ENCODE results near the gene FUZ.

Gene FUZ

DNA sequence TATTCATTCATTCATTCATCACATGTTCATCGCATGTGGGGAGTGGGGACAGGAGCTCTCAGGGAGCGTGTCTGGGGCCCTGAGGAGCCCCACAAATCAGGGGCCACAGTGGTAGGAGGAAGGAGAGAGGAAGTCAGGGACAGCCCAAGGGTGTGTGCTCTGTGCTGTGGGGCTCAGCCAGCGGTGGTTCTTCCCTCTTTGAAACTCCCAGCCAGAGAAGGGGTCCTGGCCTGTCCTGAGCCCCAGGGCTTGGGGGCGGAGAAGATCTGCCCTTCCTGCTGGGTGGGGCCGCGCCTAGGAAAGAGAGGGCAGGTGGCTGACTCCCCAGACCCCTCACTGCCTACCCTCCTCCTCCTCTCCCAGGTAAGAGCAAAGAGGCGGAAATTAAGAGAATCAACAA lies 31.7 kb downstream of the FUZ start:
- no peak for DNase-seq (ENCODE audit: low spot score)

DNA sequence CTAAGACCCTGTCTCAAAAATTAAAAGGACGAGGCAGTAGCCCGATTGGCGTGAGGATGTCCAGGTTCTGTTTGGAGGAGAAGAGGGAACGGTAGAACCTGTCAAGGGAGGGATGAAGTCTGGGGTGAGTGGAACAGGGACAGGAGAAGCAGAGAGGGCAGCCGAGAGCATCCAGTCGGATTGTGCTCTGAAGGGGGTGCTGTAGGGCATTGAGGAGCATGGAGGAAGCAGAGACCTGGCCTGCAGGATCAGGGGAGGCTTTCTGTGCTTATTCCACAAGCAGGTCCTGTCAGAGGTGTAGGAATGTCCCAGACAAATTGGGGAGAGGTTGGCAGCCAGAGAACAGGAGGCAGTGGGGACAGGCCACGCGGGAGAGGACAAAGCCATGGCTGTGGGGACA lies 32.2 kb downstream of the FUZ start:
- DNase-seq (ENCODE audit: low spot score): no peak

DNA sequence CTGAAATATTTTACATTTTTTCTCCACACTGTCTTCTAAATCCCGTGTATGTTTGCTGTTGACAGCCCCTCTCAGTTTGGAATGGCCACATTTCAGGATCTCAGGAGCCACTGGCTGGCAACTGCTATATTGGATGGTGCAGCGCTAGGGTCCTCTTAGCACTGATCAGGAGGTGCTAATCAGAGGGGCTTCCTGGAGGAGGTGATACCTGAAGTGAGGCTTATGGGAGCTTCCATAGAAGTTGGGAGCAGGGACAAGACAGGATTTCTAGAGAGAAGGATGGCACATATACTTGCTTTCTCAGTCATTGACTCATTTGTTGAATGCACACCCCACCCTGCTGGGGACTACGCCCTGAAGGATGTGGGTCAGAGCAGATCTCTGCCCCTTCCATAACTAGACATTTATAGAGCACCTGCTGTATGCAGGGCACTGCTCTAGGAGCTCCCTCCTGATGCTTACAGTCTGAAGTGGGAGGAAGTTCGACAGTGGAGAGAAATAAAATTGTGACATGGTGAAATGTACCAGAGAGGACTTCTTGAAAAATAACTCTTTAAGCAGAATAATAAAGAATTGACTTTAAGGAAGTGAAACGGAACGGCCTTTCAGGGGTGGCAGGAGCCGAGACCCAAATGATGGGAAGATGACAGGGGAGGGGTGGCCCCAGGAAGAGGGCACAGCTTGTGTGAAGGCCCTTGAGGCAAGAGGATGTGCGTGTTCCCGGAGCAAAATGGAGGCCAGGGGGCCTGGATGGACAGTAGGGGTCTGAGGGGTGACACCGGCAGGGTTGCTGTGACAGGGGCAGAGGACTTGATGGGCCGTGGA lies 33.1 kb downstream of the FUZ start:
- DNase-seq (ENCODE audit: low spot score): no peak

DNA sequence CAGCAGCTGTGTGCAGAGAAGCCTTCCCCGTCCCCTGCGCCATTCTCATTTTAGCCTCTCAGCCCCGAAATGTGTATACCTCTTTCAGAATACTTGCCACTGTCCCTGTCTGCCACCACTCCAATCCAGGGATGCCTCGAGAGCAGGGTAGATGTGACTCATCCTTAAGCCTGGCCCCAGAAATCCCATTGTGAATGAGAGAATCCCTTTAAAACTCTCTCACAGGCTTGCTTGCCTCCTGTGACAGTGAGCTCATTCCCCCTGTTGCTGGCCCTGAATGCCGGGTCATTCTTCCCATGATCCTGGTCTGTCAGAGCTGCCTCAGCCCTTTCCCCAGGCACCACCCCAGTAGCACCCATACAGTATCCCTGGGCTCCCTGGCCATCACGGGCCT lies 36.7 kb downstream of the FUZ start:
- DNase-seq (ENCODE audit: low spot score): no peak

DNA sequence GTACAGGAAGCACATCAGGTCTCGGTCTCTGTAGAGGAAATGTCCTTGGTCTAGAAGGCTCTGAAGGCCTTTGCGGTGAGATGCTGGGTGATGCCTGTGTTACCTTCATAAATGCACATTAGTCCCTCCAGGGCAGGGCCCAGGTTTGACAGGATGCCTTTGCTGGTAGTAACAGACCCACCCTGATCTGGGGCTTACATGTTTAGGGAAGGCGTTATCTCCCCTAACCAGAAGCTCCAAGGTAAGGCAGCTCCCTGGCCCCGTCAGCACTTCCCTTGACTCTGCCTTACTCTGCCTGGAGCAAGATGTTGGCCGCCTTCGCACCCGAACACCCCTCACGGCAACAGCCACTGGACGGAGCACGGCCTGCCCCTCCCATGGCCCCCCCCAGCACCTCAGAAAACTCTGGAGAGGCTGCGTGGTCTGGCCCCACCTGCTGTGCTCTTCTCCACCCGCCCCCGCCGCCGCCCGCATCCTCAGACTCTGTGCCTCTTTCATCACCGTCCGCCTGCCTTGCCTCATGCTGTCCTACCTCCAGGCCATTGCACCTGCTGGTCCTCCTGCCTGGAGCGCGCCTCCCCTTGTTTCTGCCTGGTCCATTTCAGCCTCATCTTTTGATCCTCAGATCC lies 37.2 kb downstream of the FUZ start:
- DNase-seq (ENCODE audit: low spot score): no peak

DNA sequence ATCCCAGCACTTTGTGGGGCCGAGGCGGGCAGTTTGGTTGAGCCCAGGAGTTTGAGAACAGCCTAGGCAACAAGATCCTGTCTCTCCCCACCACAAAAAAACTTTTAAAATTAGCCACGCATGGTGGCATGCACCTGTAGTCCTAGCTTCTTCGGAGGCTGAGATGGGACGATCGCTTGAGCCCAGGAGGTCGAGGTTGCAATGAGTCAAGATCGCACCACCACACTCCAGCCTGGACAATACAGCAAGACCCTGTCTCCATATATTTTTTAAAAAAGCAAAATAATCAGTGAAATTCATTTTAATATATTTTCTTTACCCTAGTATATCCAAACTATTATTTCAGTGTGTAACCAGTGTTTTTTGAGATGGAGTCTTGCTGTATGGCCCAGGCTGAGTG lies 38.1 kb downstream of the FUZ start:
- no peak for DNase-seq (ENCODE audit: low spot score)

DNA sequence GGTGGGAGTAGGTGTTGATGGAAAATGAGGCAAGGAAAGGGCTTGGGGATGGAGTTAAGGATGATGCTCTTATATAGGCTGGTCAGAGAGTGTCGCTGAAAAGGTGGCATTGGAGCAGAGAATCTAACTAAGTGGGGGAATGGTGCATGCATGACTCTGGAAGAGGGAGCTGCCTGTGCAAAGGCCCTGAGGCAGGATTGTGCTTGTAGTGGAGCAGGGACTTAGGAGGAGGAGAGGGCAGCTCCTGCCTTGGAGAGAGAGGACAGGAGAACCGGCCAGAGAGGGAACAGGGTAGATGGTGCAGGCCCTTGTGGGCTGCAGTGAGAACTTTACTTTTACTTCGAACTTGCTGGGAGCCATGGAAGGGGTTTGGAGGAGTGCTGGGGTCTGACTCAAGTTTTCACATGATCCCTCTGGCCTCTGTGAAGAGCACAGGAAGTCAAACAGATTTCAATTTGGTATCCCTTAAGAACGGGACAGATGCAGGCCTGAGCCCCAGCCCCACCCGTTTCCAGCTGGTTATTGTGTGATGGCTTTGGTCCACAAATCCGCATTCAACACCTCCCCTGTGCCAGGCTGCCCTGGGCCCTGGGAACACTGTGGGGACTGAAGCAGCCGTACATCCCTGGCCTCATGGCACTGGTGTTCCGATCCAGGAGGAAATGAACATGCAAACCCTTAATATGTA lies 39.3 kb downstream of the FUZ start:
- no peak for DNase-seq (ENCODE audit: low spot score)

DNA sequence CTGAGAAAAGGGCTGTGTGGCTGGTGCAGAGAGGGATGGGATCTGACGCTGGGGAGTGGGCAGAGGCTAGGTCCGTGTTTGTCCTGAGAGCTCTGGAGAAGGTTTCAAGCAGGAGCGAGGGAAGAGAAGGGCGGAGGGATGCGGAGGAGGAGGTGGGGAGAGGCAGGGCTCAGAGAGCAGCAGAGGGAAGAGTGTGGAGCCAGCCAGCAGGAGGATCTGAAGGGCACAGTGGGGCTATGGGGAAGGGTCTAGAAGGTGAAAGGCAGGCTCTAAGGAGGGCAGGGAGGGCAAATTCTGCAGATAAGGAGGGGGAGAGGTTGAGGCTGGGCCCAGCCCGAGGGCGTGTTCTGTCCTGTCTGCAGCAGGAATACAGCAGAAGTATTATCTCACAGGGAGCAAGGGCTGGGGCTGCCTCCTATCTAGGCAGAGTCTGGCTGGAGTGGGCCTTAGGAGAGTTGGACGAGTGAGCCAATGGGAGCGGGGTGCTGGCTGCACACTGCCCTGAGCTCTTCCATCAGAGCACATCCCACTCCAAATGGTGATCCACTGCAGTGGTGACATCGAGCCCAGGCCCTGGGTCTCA lies 40.2 kb downstream of the FUZ start:
- no peak for DNase-seq (ENCODE audit: low spot score)

DNA sequence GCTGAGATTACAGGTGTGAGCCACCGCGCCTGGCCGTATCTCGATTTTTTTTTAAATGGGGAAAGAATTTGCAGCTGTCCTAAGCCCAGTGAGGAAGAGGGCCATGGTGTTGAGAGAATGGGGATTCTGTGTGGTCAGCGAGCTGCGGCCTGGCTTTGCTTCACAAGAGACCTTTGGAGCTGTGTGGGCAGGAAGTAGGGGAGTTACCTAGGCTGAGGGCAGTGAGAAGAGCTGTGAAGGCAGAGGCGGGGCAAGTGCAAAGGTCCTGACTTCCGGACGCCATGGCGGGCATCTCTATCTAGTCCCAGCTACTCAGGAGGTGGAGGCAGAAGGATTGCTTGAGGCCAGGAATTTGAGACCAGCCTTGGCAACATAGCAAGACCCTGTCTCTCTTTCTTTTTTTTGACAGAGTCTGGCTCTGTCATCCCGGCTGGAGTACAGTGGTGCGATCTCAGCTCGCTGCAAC lies 41.4 kb downstream of the FUZ start:
- no peak for DNase-seq (ENCODE audit: low spot score)

DNA sequence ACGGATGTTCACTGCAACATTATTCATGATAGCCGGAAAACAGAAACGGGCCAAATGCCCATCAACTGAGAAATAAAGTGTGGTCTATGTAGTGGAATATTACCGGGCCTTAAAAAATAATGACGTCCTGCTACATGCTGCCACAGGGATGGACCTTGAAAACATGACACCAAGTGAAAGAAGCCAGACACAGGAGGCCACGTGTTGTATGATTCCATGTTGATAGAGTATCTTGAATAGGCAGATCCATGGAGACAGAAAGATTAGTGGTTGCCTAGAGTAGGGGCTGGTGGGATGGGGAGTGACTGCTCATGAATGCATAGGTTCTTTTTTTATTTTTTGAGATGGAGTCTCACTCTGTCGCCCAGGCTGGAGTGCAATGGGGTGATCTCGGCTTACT lies 42.6 kb downstream of the FUZ start:
- no peak for DNase-seq (ENCODE audit: low spot score)

DNA sequence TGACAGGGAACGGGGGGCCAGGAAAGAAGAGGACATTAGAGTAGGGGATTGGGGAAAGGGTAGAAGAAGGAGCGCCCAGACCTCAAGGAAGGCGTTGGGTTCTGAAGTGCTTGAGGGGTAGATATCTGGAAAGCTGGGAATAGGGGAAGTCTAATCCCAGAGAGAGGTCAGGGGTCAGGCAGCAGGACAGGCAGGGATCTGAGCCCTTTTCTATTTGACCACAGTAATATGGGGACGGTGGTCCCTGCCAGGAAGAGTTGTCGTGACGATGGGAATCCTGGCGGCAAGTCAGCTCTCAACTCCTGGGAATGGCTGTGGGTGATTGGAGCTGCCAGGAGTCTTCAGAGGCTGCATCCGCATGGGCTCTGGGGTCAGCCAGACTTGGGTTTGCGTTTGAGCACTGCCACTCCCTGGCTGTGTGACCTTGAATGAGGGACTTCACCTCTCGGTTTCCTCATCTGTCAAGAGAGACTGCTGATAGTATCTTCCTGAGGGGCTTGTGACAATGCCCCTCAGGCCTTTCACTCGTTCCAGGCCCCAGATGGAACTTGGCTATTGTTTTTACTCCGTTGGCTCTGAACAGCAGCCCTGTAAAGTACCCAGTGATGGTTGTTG lies 45.0 kb downstream of the FUZ start:
- no peak for DNase-seq (ENCODE audit: low spot score)

DNA sequence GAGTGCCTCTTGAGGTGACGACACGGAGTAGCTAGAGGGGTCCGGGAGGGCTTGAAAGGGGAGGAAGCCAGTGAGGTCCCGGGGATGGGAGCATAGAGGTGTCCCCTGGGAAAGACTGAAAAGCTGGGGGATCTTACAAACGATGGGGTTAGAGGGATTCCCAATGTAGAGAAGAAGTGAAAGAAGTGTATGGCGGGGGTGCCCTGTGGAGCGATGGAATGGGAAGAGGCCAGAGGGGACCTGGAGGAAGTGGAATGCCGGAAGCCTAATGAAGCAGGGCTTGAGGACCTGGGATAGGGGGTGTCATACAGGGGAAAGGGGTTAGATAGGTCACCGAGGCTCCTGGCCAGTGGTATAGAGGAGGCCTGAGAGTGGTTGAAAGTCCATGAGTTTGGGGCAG lies 45.7 kb downstream of the FUZ start:
- no peak for DNase-seq (ENCODE audit: low spot score)

DNA sequence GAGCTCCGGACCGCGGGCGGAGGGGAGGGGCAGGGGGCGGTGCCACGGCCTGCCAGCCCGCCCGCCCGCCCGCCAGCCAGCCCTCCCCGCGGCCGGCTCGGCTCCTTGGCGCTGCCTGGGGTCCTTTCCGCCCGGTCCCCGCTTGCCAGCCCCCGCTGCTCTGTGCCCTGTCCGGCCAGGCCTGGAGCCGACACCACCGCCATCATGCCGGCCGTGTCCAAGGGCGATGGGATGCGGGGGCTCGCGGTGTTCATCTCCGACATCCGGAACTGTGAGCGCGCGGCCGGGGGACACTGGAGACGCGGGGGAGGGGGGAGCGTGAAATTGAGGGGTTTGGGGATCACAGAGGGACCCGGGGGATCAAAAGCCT lies 46.2 kb downstream of the FUZ start, which contains the start of gene AP2A1:
AP2A1 (plus strand) TSS at position 72 of the 370 bp plus-strand sequence; CDS start at position 205, 133 bp downstream.
- no peak for DNase-seq (ENCODE audit: low spot score)

DNA sequence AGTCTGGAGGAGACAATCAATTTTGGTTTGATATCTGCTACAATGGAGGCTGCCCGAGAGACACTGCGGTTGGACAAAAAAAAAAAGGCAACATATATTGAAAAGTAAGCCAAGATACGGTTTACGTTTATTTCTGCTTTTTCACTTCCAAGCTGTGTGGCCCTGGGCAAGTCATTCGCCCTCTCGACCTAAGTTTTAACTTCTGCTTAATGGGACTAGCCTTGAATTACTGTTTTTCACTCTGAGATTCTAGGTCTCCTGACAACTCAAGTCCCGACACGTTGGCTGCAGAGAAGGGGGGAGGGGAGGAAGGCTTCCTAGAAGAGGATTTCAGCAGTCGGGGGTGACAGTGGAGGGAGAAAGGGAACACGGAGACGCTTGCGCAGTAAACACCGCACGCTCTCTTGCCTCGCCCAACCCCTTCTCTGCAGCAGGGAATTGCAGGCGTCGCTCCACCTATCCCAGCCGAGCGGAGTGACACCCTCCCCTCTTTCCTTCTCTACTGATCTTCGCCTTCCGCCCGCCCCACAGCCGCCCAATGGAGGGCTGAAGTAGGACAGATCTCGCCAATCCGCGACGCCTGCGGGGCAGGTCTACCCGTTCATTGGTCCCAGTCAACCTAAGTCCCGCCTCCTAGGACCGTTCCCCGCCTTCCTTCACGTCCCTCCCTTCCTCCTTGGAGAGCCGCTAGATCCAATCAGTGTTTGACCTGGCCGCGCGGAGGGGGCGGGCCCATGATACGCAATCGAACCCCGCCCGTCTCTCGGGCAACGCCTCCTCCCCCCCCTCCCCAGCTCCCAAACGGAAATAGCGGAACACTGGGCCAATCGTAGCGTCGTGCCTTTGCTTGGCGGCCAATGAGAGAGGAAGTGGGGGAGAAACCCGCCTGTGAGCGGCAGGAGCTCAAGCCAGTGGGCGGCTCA lies 46.8 kb downstream of the FUZ start:
- DNase-seq (ENCODE audit: low spot score): peak; percentile 100

DNA sequence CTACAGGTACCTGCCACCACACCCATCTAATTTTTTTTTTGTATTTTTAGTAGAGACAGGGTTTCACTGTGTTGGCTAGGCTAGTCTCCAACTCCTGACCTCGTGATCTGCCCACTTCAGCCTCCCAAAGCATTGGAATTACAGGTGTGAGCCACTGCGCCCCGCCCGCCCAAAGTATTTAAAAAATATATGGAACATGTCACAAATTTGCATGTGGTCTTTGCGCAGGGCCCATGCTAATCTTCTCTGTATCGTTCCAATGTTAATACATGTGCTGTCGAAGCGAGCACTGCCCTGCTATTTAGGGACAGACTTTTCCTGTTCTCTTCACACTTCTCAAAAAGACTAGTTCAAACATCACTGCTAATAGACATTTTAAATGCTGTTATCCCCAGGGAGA lies 48.8 kb downstream of the FUZ start:
- DNase-seq (ENCODE audit: low spot score): no peak

DNA sequence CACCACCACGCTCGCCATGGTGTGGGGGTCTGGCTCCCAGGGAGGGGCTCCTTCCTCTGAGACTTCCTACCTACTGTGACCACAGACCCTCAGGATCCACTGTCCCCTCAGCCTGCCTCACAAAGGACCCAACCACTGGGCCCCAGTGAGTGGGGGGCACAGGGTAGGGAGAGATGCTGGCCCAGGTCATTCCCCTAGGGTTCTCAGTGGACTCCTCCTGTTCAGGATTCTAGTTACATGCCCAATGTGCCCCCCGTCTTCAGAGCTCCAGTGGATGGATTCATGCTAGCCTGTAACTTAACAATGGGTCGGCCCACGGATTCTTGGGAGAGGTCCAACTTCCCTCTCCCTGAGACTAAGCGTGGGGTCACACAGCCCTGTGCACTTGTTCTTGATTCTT lies 49.9 kb downstream of the FUZ start, which contains the start of gene TSKS:
TSKS (minus strand) TSS at position 77 of the 400 bp plus-strand sequence; CDS start at position 18, 59 bp downstream.
- no peak for DNase-seq (ENCODE audit: low spot score)

DNA sequence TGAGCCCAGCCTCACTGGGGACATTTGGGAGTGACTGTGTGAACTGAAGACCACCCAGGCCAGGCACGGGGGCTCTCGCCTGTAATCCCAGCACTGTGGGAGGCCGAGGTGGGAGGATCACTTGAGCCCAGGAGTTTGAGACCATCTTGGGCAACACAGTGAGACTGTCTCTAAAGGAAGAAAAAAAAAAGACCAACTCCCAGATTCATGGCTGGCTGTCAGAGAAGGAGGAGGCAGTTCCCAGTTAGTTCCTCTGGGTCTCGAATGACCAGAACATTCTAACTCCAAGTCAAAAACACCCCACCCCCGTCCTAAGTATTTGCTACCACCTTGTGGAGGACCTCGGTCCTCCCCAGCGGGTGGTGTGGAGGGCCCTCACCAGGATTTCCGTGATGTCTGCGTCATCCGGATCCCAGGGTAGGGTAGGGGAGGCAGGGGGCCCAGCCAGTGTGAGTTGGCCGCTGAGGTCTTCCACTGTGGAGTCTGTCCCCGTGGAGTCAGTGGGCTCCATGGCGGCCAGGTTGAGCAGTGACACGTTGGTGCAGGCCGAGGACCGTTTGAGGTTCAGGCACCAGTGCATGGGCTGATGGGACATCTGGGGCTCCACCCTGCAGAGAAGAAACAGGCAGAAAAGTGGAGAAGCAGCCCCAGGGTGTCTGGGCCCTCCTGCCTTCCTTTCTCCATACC lies 51.3 kb downstream of the FUZ start:
- no peak for DNase-seq (ENCODE audit: low spot score)

DNA sequence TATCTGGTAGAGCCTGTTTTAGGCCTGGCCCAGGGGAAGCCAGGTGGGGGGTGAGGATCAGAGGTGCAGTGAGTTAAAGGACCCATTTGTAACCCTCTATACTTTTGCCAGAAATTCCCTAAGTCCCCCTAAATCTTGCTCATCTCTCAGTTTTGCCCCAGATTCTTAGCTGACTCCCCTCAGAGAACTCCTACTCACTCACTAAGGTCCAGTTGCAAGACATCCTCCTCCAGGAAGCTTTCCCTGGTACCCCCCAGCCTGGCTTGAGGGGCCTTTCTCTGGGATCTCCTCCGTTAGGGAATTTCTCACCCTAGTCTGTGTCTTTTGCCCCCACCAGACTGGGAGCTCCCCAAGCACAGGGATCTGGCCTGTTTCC lies 51.9 kb downstream of the FUZ start:
- no peak for DNase-seq (ENCODE audit: low spot score)

DNA sequence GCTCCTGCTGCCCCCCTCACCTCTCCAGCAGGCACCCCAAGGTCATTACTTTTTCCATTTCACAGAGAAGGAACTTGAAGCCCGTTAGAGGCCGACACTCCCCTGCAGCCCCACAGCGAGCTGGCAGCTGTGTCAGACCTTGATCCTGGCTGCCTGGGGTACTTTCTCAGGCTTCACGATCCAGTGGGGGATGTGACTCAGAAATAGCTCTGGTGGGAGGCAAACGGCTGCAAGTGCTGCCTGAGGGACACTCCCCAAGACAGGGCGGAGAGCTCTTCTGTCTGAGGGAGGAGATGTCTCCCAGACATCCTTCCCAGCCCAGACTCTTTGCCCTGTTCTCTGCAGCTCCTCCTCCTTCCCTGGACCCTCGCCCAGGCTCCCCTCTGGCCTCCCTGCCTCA lies 54.8 kb downstream of the FUZ start:
- no peak for DNase-seq (ENCODE audit: low spot score)
